ENCODE data around the gene PRR5L.

The PRR5L gene

GRCh38 chr11:36309779-36310178, 13.7 kb downstream of the PRR5L start:
- no peak overlapping the region for H2BK12ac ChIP-seq (ENCODE audit: low read length)
- no peaks in the 10 kb centered on the region for H3K79me1 ChIP-seq (ENCODE audit: low read depth, low read length)
- H3K36me3 ChIP-seq (replicated peaks in 1 of 2; ENCODE audit: control insufficient read depth in 2 of 2, insufficient read depth in 2 of 2, low read length in 2 of 2) = no peaks in the 10 kb centered on the region
- no peak overlapping the region for H3K9ac ChIP-seq (ENCODE audit: low read depth, low read length, poor library complexity)
- H3K18ac ChIP-seq (ENCODE audit: low read length) = no peak overlapping the region
- H3K4ac ChIP-seq (ENCODE audit: low read length) = no peak overlapping the region
- no peak overlapping the region for H3K27ac ChIP-seq (replicated peaks; ENCODE audit: low read length)
- H4K91ac ChIP-seq (ENCODE audit: low read depth, low read length, poor library complexity) = no peak overlapping the region
- H3K14ac ChIP-seq (ENCODE audit: low read length) = no peak overlapping the region
- H3K9me3 ChIP-seq (replicated peaks in 1 of 2; ENCODE audit: control insufficient read depth in 2 of 2, insufficient read depth in 1 of 2, low read depth in 1 of 2, low read length in 2 of 2) = no peaks in the 10 kb centered on the region
- H2AFZ ChIP-seq (ENCODE audit: low read length) = no peak overlapping the region
- no peak overlapping the region for H3K23ac ChIP-seq (ENCODE audit: low read depth, low read length, poor library complexity)
- no peak overlapping the region for H2BK15ac ChIP-seq (ENCODE audit: low read length)
- H4K8ac ChIP-seq (ENCODE audit: low read depth, low read length) = no peak overlapping the region
- no peak for DNase-seq (ENCODE audit: low spot score)
- H2BK5ac ChIP-seq (ENCODE audit: low read length) = no peak overlapping the region
- H2BK120ac ChIP-seq (ENCODE audit: low read depth, low read length) = no peak overlapping the region
- no peaks in the 10 kb centered on the region for H3K27me3 ChIP-seq (ENCODE audit: control insufficient read depth in 3 of 3, insufficient read depth in 3 of 3, low read depth in 1 of 3, low read length in 3 of 3)
- H3K4me1 ChIP-seq (ENCODE audit: control insufficient read depth in 2 of 2, insufficient read depth in 1 of 2, low read depth in 1 of 2, low read length in 2 of 2) = no peaks in the 10 kb centered on the region
- H3K4me2 ChIP-seq (ENCODE audit: insufficient read depth, low read length, poor library complexity, severe bottlenecking) = no peak overlapping the region
- H2AK5ac ChIP-seq (ENCODE audit: low read depth, low read length) = no peak overlapping the region
- no peak overlapping the region for H3K4me3 ChIP-seq (ENCODE audit: low read length in 2 of 2)
- WGBS, 2 donors (ENCODE audit: extremely low coverage in 2 of 2, insufficient read length in 2 of 2, insufficient replicate concordance in 1 of 2) = no CpG with 5 or more reads among the region's 4 CpGs

- Histone ChIP-seq H3K4me2 (ENCODE audit: insufficient read depth, low read length, poor library complexity, severe bottlenecking) (no peak overlapping the region), H3K27ac (replicated peaks; ENCODE audit: low read length) (no peak overlapping the region), H2BK120ac (ENCODE audit: low read depth, low read length) (no peak overlapping the region), H2AK5ac (ENCODE audit: low read depth, low read length) (no peak overlapping the region), H3K36me3 (replicated peaks in 1 of 2; ENCODE audit: control insufficient read depth in 2 of 2, insufficient read depth in 2 of 2, low read length in 2 of 2) (no peaks in the 10 kb centered on the region), H3K4me3 (ENCODE audit: low read length in 2 of 2) (no peak overlapping the region), H4K91ac (ENCODE audit: low read depth, low read length, poor library complexity) (no peak overlapping the region), H2AFZ (ENCODE audit: low read length) (no peak overlapping the region), H3K9me3 (replicated peaks in 1 of 2; ENCODE audit: control insufficient read depth in 2 of 2, insufficient read depth in 1 of 2, low read depth in 1 of 2, low read length in 2 of 2) (peaks cover 0 to under 1% of the 10 kb centered on the region in 2 donors), H3K18ac (ENCODE audit: low read length) (no peak overlapping the region), H2BK5ac (ENCODE audit: low read length) (no peak overlapping the region), H3K23ac (ENCODE audit: low read depth, low read length, poor library complexity) (no peak overlapping the region), H4K8ac (ENCODE audit: low read depth, low read length) (no peak overlapping the region), H3K4ac (ENCODE audit: low read length) (no peak overlapping the region), H3K14ac (ENCODE audit: low read length) (no peak overlapping the region), H3K4me1 (ENCODE audit: control insufficient read depth in 2 of 2, insufficient read depth in 1 of 2, low read depth in 1 of 2, low read length in 2 of 2) (no peaks in the 10 kb centered on the region), H2BK12ac (ENCODE audit: low read length) (no peak overlapping the region), H3K9ac (ENCODE audit: low read depth, low read length, poor library complexity) (no peak overlapping the region), H3K27me3 (ENCODE audit: control insufficient read depth in 3 of 3, insufficient read depth in 3 of 3, low read depth in 1 of 3, low read length in 3 of 3) (no peaks in the 10 kb centered on the region), H2BK15ac (ENCODE audit: low read length) (no peak overlapping the region), H3K79me1 (ENCODE audit: low read depth, low read length) (no peaks in the 10 kb centered on the region)
- no peak for DNase-seq (ENCODE audit: low spot score)
- no CpG with 5 or more reads among the region's 4 CpGs for WGBS, 2 donors (ENCODE audit: extremely low coverage in 2 of 2, insufficient read length in 2 of 2, insufficient replicate concordance in 1 of 2)
Measured at GRCh38 chr11:36311926-36312595, 16.0 kb downstream of the PRR5L start.

- Histone ChIP-seq H3K27me3 (ENCODE audit: control insufficient read depth in 3 of 3, insufficient read depth in 3 of 3, low read depth in 1 of 3, low read length in 3 of 3) (no peaks in the 10 kb centered on the region), H3K79me1 (ENCODE audit: low read depth, low read length) (no peaks in the 10 kb centered on the region), H2BK15ac (ENCODE audit: low read length) (no peak overlapping the region), H2AFZ (ENCODE audit: low read length) (no peak overlapping the region), H2BK120ac (ENCODE audit: low read depth, low read length) (no peak overlapping the region), H3K36me3 (replicated peaks in 1 of 2; ENCODE audit: control insufficient read depth in 2 of 2, insufficient read depth in 2 of 2, low read length in 2 of 2) (no peaks in the 10 kb centered on the region), H3K4me2 (ENCODE audit: insufficient read depth, low read length, poor library complexity, severe bottlenecking) (no peak overlapping the region), H2BK5ac (ENCODE audit: low read length) (no peak overlapping the region), H2AK5ac (ENCODE audit: low read depth, low read length) (no peak overlapping the region), H4K91ac (ENCODE audit: low read depth, low read length, poor library complexity) (no peak overlapping the region), H3K4me1 (ENCODE audit: control insufficient read depth in 2 of 2, insufficient read depth in 1 of 2, low read depth in 1 of 2, low read length in 2 of 2) (no peaks in the 10 kb centered on the region), H3K4me3 (ENCODE audit: low read length in 2 of 2) (no peak overlapping the region), H3K27ac (replicated peaks; ENCODE audit: low read length) (no peak overlapping the region), H2BK12ac (ENCODE audit: low read length) (no peak overlapping the region), H3K9ac (ENCODE audit: low read depth, low read length, poor library complexity) (no peak overlapping the region), H3K14ac (ENCODE audit: low read length) (no peak overlapping the region), H3K9me3 (replicated peaks in 1 of 2; ENCODE audit: control insufficient read depth in 2 of 2, insufficient read depth in 1 of 2, low read depth in 1 of 2, low read length in 2 of 2) (peaks cover 0 to 2% of the 10 kb centered on the region in 2 donors), H3K23ac (ENCODE audit: low read depth, low read length, poor library complexity) (no peak overlapping the region), H3K18ac (ENCODE audit: low read length) (no peak overlapping the region), H3K4ac (ENCODE audit: low read length) (no peak overlapping the region), H4K8ac (ENCODE audit: low read depth, low read length) (no peak overlapping the region)
- DNase-seq (ENCODE audit: low spot score) = no peak
- WGBS, 2 donors (ENCODE audit: extremely low coverage in 2 of 2, insufficient read length in 2 of 2, insufficient replicate concordance in 1 of 2) = no CpG with 5 or more reads among the region's 6 CpGs
Measured at GRCh38 chr11:36312611-36313472, 16.8 kb downstream of the PRR5L start.

GRCh38 chr11:36313750-36314433, 17.8 kb downstream of the PRR5L start:
- Histone ChIP-seq H4K91ac (ENCODE audit: low read depth, low read length, poor library complexity) (no peak overlapping the region), H3K27me3 (ENCODE audit: control insufficient read depth in 3 of 3, insufficient read depth in 3 of 3, low read depth in 1 of 3, low read length in 3 of 3) (no peaks in the 10 kb centered on the region)
- WGBS, 2 donors (ENCODE audit: extremely low coverage in 2 of 2, insufficient read length in 2 of 2, insufficient replicate concordance in 1 of 2) = no CpG with 5 or more reads among the region's 3 CpGs

More at GRCh38 chr11:36313750-36314433, 17.8 kb downstream of the PRR5L start:
- Histone ChIP-seq H3K23ac (ENCODE audit: low read depth, low read length, poor library complexity) (no peak overlapping the region), H3K9ac (ENCODE audit: low read depth, low read length, poor library complexity) (no peak overlapping the region), H2AFZ (ENCODE audit: low read length) (no peak overlapping the region), H3K27ac (replicated peaks; ENCODE audit: low read length) (no peak overlapping the region), H2BK12ac (ENCODE audit: low read length) (no peak overlapping the region), H3K18ac (ENCODE audit: low read length) (no peak overlapping the region), H3K4me1 (ENCODE audit: control insufficient read depth in 2 of 2, insufficient read depth in 1 of 2, low read depth in 1 of 2, low read length in 2 of 2) (no peaks in the 10 kb centered on the region), H2BK5ac (ENCODE audit: low read length) (no peak overlapping the region), H3K14ac (ENCODE audit: low read length) (no peak overlapping the region), H3K36me3 (replicated peaks in 1 of 2; ENCODE audit: control insufficient read depth in 2 of 2, insufficient read depth in 2 of 2, low read length in 2 of 2) (no peaks in the 10 kb centered on the region), H3K79me1 (ENCODE audit: low read depth, low read length) (no peaks in the 10 kb centered on the region), H3K4me2 (ENCODE audit: insufficient read depth, low read length, poor library complexity, severe bottlenecking) (no peak overlapping the region), H3K4ac (ENCODE audit: low read length) (no peak overlapping the region), H2BK15ac (ENCODE audit: low read length) (no peak overlapping the region), H3K4me3 (ENCODE audit: low read length in 2 of 2) (no peak overlapping the region), H3K9me3 (replicated peaks in 1 of 2; ENCODE audit: control insufficient read depth in 2 of 2, insufficient read depth in 1 of 2, low read depth in 1 of 2, low read length in 2 of 2) (peaks cover 0 to 2% of the 10 kb centered on the region in 2 donors), H2BK120ac (ENCODE audit: low read depth, low read length) (no peak overlapping the region), H2AK5ac (ENCODE audit: low read depth, low read length) (no peak overlapping the region), H4K8ac (ENCODE audit: low read depth, low read length) (no peak overlapping the region)
- no peak for DNase-seq (ENCODE audit: low spot score)
